Measurements from ENCODE around the gene SLC43A1.

Gene SLC43A1

DNA sequence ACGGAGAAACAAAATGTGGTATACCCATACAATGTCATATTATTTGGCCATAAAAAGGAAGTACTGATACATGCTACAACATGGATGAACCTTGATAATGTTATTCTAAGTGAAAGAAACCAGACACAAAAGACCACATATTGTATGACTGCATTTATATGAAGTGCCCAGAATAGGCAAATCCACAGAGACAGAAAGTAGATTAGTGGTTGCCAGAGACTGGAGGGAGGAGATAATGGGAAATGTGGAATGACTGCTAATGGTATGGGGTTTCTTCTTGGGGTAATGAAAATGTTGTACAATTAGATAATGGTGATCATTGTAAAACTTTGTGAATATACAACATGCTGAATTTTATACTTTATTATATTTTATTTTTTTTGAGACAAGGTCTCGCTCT, 5.6 kb upstream of the SLC43A1 start:
- no peaks in the 10 kb centered on the region for H3K9me3 ChIP-seq (ENCODE audit: insufficient read depth, low read depth, low read length)
- H3K79me2 ChIP-seq (ENCODE audit: control insufficient read depth, insufficient read depth, low read length, poor library complexity), result no peaks in the 10 kb centered on the region
- H3K27me3 ChIP-seq (ENCODE audit: insufficient read depth, low read length), result peaks cover 7% of the 10 kb centered on the region
- H2BK12ac ChIP-seq (ENCODE audit: low read length), result no peak overlapping the region
- H3K4ac ChIP-seq (ENCODE audit: low read depth, low read length), result no peak overlapping the region
- no peak overlapping the region for H3K14ac ChIP-seq (ENCODE audit: low read length)
- H3K79me1 ChIP-seq (ENCODE audit: low read length), result no peaks in the 10 kb centered on the region
- no peak overlapping the region for H4K12ac ChIP-seq (ENCODE audit: low read depth, low read length)
- H2BK5ac ChIP-seq (ENCODE audit: low read depth, low read length, poor library complexity), result no peak overlapping the region
- H3K36me3 ChIP-seq (ENCODE audit: control insufficient read depth in 1 of 2, insufficient read depth in 2 of 2, low read length in 2 of 2), result no peaks in the 10 kb centered on the region
- H3K4me2 ChIP-seq (ENCODE audit: low read length), result no peak overlapping the region
- no peak overlapping the region for H2BK120ac ChIP-seq (ENCODE audit: insufficient read depth, low read length, poor library complexity)
- H4K91ac ChIP-seq (ENCODE audit: low read depth, low read length), result no peak overlapping the region
- H3K23ac ChIP-seq (ENCODE audit: low read length), result no peak overlapping the region
- no peak overlapping the region for H3K4me3 ChIP-seq (ENCODE audit: low read depth, low read length)
- no peak overlapping the region for H3K18ac ChIP-seq (ENCODE audit: low read length)
- H4K8ac ChIP-seq (ENCODE audit: low read depth, low read length), result no peak overlapping the region
- no peaks in the 10 kb centered on the region for H3K4me1 ChIP-seq (ENCODE audit: control insufficient read depth in 1 of 2, insufficient read depth in 2 of 2, low read length in 2 of 2)
- H3K9ac ChIP-seq (ENCODE audit: low read length), result no peak overlapping the region
- H2AK5ac ChIP-seq (ENCODE audit: low read length), result no peak overlapping the region
- no peak overlapping the region for H3K27ac ChIP-seq (ENCODE audit: low read depth, low read length)
- WGBS (ENCODE audit: extremely low coverage, insufficient coverage, insufficient read length), result no CpG with 5 or more reads among the region's 2 CpGs
- H2AFZ ChIP-seq (ENCODE audit: insufficient read depth, low read length, poor library complexity), result no peak overlapping the region
- no peak for DNase-seq

DNA sequence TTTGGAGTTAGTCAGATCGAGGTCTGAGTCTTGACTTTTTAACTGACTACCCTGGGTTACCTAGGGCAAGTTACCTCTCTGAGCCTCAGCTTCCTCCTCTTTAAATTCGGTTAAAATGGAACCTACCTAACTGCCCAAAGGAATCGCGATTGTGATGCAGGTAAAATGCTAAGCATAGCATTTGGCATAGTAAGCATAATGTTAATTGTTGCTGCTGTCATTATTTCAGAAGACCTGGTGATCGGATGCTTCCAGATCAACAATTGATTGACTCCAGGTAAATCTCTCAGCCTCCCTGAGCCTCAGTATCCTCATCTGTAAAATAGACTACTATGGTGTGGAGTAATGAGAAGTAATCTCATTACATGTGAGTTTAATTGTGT, 550 bp upstream of the SLC43A1 start:
- no peak overlapping the region for H3K9ac ChIP-seq (ENCODE audit: low read length)
- peaks cover 38% of the 10 kb centered on the region for H3K27me3 ChIP-seq (ENCODE audit: insufficient read depth, low read length)
- no peaks in the 10 kb centered on the region for H3K79me2 ChIP-seq (ENCODE audit: control insufficient read depth, insufficient read depth, low read length, poor library complexity)
- no peak overlapping the region for H4K12ac ChIP-seq (ENCODE audit: low read depth, low read length)
- no peak overlapping the region for H3K4me3 ChIP-seq (ENCODE audit: low read depth, low read length)
- H3K4me1 ChIP-seq (ENCODE audit: control insufficient read depth in 1 of 2, insufficient read depth in 2 of 2, low read length in 2 of 2), result peaks cover 8% of the 10 kb centered on the region in 2 experiments
- H3K9me3 ChIP-seq (ENCODE audit: insufficient read depth, low read depth, low read length), result no peaks in the 10 kb centered on the region
- peak in 1 of 2 donors; percentile 48 for DNase-seq
- H2BK120ac ChIP-seq (ENCODE audit: insufficient read depth, low read length, poor library complexity), result no peak overlapping the region
- no peak overlapping the region for H3K4ac ChIP-seq (ENCODE audit: low read depth, low read length)
- no peak overlapping the region for H2AFZ ChIP-seq (ENCODE audit: insufficient read depth, low read length, poor library complexity)
- peak overlapping the region; percentile 98 for H3K4me2 ChIP-seq (ENCODE audit: low read length)
- H2BK12ac ChIP-seq (ENCODE audit: low read length), result no peak overlapping the region
- no peak overlapping the region for H4K8ac ChIP-seq (ENCODE audit: low read depth, low read length)
- H2AK5ac ChIP-seq (ENCODE audit: low read length), result no peak overlapping the region
- H3K18ac ChIP-seq (ENCODE audit: low read length), result no peak overlapping the region
- no CpG with 5 or more reads among the region's 5 CpGs for WGBS (ENCODE audit: extremely low coverage, insufficient coverage, insufficient read length)
- H3K23ac ChIP-seq (ENCODE audit: low read length), result no peak overlapping the region
- H3K36me3 ChIP-seq (ENCODE audit: control insufficient read depth in 1 of 2, insufficient read depth in 2 of 2, low read length in 2 of 2), result no peaks in the 10 kb centered on the region
- no peak overlapping the region for H3K14ac ChIP-seq (ENCODE audit: low read length)
- H3K79me1 ChIP-seq (ENCODE audit: low read length), result no peaks in the 10 kb centered on the region
- H4K91ac ChIP-seq (ENCODE audit: low read depth, low read length), result no peak overlapping the region
- H3K27ac ChIP-seq (ENCODE audit: low read depth, low read length), result no peak overlapping the region
- no peak overlapping the region for H2BK5ac ChIP-seq (ENCODE audit: low read depth, low read length, poor library complexity)

DNA sequence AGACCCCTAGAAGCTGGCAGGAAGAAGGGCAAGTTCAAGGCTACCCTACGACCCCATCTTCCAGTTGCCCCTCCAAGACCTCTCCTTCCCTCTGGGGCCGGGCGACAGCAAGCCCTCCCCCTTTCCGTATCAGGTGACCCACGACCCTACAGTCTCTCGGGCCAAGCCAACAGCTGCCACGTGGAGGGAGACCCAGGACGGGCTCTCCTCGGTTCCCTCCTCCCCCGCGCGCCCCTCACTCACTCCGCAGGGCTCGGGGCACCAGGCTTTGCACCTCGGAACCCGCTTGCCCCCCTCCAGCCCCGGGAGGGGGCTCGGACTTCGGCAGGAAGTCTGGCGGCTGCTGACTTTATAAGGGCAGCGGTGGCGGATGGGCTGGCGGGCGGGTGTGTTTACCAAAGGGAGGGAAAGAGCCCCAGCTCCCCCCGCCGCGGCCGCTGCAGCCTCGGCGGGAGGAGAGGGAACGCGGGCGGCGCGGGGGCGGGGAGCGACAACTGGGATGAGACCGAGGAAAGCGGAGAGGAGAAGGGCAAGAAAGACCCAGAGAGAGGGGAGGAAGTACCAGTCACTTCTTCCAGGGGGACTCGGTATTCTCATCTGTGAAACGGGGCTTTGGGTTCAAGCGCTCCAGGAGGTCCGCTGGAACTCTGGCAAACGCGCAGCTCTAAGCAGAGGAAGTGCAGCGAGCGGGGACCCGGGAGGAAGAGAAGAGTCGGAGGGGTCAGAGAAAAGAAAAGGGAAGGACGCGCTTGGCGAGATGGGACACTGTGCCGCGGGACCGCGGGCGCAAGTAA, 767 bp downstream of the SLC43A1 start:
- DNase-seq, result peak in 1 of 2 donors; percentile 23
- H3K9me3 ChIP-seq (ENCODE audit: insufficient read depth, low read depth, low read length), result no peaks in the 10 kb centered on the region
- peak overlapping the region; percentile 83 for H2AFZ ChIP-seq (ENCODE audit: insufficient read depth, low read length, poor library complexity)
- H2AK5ac ChIP-seq (ENCODE audit: low read length), result no peak overlapping the region
- no peak overlapping the region for H2BK5ac ChIP-seq (ENCODE audit: low read depth, low read length, poor library complexity)
- no peak overlapping the region for H3K4ac ChIP-seq (ENCODE audit: low read depth, low read length)
- H3K4me1 ChIP-seq (ENCODE audit: control insufficient read depth in 1 of 2, insufficient read depth in 2 of 2, low read length in 2 of 2), result peaks cover 8% of the 10 kb centered on the region in 2 experiments
- no peaks in the 10 kb centered on the region for H3K79me1 ChIP-seq (ENCODE audit: low read length)
- peak overlapping the region; percentile 1 for H2BK120ac ChIP-seq (ENCODE audit: insufficient read depth, low read length, poor library complexity)
- no peak overlapping the region for H4K12ac ChIP-seq (ENCODE audit: low read depth, low read length)
- peak overlapping the region; percentile 56 for H3K18ac ChIP-seq (ENCODE audit: low read length)
- H3K27ac ChIP-seq (ENCODE audit: low read depth, low read length), result no peak overlapping the region
- no CpG with 5 or more reads among the region's 57 CpGs for WGBS (ENCODE audit: extremely low coverage, insufficient coverage, insufficient read length)
- peaks cover 38% of the 10 kb centered on the region for H3K27me3 ChIP-seq (ENCODE audit: insufficient read depth, low read length)
- H4K91ac ChIP-seq (ENCODE audit: low read depth, low read length), result no peak overlapping the region
- no peak overlapping the region for H3K14ac ChIP-seq (ENCODE audit: low read length)
- H3K4me2 ChIP-seq (ENCODE audit: low read length), result peak overlapping the region; percentile 98
- H3K4me3 ChIP-seq (ENCODE audit: low read depth, low read length), result peak overlapping the region; percentile 63
- H3K36me3 ChIP-seq (ENCODE audit: control insufficient read depth in 1 of 2, insufficient read depth in 2 of 2, low read length in 2 of 2), result no peaks in the 10 kb centered on the region
- H4K8ac ChIP-seq (ENCODE audit: low read depth, low read length), result no peak overlapping the region
- H3K79me2 ChIP-seq (ENCODE audit: control insufficient read depth, insufficient read depth, low read length, poor library complexity), result no peaks in the 10 kb centered on the region
- no peak overlapping the region for H2BK12ac ChIP-seq (ENCODE audit: low read length)
- H3K23ac ChIP-seq (ENCODE audit: low read length), result no peak overlapping the region
- H3K9ac ChIP-seq (ENCODE audit: low read length), result no peak overlapping the region

DNA sequence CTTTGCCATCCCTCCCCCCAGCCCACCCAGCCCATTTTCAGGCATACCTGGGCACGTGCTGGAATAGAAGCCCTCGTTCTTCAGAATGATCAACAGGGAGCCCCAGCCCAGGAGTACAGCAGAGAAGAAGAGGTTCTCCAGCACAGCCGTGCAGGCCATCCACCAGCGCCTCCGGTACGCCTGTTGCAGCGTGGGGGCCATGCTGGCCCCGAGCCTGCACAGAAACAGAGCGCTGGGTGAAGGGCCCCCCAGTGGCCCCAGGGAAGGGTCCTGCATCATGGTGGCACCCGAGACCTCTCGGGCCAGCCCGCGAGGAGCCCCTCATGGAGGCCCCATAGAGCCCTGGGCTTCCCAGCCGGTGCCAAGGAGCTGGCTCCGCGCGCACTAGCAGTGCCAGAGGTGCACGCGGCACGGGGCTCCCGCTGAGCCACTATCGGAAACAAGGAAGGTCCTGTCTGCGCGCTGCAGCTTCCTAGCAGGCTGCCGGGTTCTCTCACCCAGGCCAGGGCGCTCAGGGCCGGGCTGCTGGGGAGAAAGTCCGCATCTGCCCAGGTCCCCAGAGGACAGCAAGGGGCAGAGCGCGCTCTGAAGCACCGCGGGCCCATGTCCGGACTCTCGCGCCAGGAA, 1.5 kb downstream of the SLC43A1 start:
- no peak overlapping the region for H4K12ac ChIP-seq (ENCODE audit: low read depth, low read length)
- no peaks in the 10 kb centered on the region for H3K79me1 ChIP-seq (ENCODE audit: low read length)
- H3K9me3 ChIP-seq (ENCODE audit: insufficient read depth, low read depth, low read length), result no peaks in the 10 kb centered on the region
- H3K27me3 ChIP-seq (ENCODE audit: insufficient read depth, low read length), result peaks cover 38% of the 10 kb centered on the region
- H2BK120ac ChIP-seq (ENCODE audit: insufficient read depth, low read length, poor library complexity), result no peak overlapping the region
- H3K79me2 ChIP-seq (ENCODE audit: control insufficient read depth, insufficient read depth, low read length, poor library complexity), result no peaks in the 10 kb centered on the region
- no peak overlapping the region for H3K23ac ChIP-seq (ENCODE audit: low read length)
- peaks cover 8% of the 10 kb centered on the region in 2 experiments for H3K4me1 ChIP-seq (ENCODE audit: control insufficient read depth in 1 of 2, insufficient read depth in 2 of 2, low read length in 2 of 2)
- no peak overlapping the region for H3K18ac ChIP-seq (ENCODE audit: low read length)
- no peak overlapping the region for H2BK5ac ChIP-seq (ENCODE audit: low read depth, low read length, poor library complexity)
- DNase-seq, result peak in 1 of 2 donors; percentile 21
- no peak overlapping the region for H3K4ac ChIP-seq (ENCODE audit: low read depth, low read length)
- H2AFZ ChIP-seq (ENCODE audit: insufficient read depth, low read length, poor library complexity), result no peak overlapping the region
- no peak overlapping the region for H3K27ac ChIP-seq (ENCODE audit: low read depth, low read length)
- no peak overlapping the region for H2AK5ac ChIP-seq (ENCODE audit: low read length)
- H3K14ac ChIP-seq (ENCODE audit: low read length), result no peak overlapping the region
- peak overlapping the region; percentile 98 for H3K4me2 ChIP-seq (ENCODE audit: low read length)
- WGBS (ENCODE audit: extremely low coverage, insufficient coverage, insufficient read length), result no CpG with 5 or more reads among the region's 35 CpGs
- H2BK12ac ChIP-seq (ENCODE audit: low read length), result no peak overlapping the region
- no peak overlapping the region for H4K91ac ChIP-seq (ENCODE audit: low read depth, low read length)
- H4K8ac ChIP-seq (ENCODE audit: low read depth, low read length), result no peak overlapping the region
- no peaks in the 10 kb centered on the region for H3K36me3 ChIP-seq (ENCODE audit: control insufficient read depth in 1 of 2, insufficient read depth in 2 of 2, low read length in 2 of 2)
- no peak overlapping the region for H3K9ac ChIP-seq (ENCODE audit: low read length)
- H3K4me3 ChIP-seq (ENCODE audit: low read depth, low read length), result no peak overlapping the region
